Brain microvascular endothelial cell (primary cell): ENCODE measurements around the gene SMAD3.

Experiments used
- DNase-seq: peaks from one replicate; pipeline ENCODE4 v3.0.0-alpha.2; 2020
- H3K27ac ChIP-seq: fragments of 250-450 bp; sonication (Bioruptor Pico); 2 replicates; pipeline ENCODE4 v1.5.1; 2020; ENCODE audit warnings: mild to moderate bottlenecking, moderate library complexity
- H3K27me3 ChIP-seq: fragments of 250-450 bp; sonication (Bioruptor Pico); replicated peaks from 2 replicates; pipeline ENCODE4 v1.5.1; 2020; ENCODE audit warnings: mild to moderate bottlenecking
- H3K36me3 ChIP-seq: fragments of 250-450 bp; sonication (Bioruptor Pico); replicated peaks from 2 replicates; pipeline ENCODE4 v1.5.1; 2020; ENCODE audit warnings: mild to moderate bottlenecking
- H3K4me3 ChIP-seq: 2 replicates; pipeline ENCODE4 v1.5.1; 2011; ENCODE audit warnings: low read depth, mild to moderate bottlenecking, control low read depth, low read length, moderate library complexity
- in situ Hi-C: cut with HindIII; loops from 2 replicates; pipeline ENCODE4 v1.10.0; 2017; ENCODE audit warnings: low sequenced_read_pairs, low pct_ligation_motif_present
- TF ChIP-seq, protein P1 (sequence below): IDR thresholded peaks from 2 replicates; pipeline ENCODE4 v1.5.1; 2011; ENCODE audit warnings: low read depth, mild to moderate bottlenecking, moderate library complexity, low read length, control low read depth, inconsistent platforms; ENCODE audit errors: missing control alignments

SMAD3 gene

GRCh38 chr15:67080900-67081431, 15.6 kb downstream of the SMAD3 start:
- TF ChIP-seq, protein P1, sequence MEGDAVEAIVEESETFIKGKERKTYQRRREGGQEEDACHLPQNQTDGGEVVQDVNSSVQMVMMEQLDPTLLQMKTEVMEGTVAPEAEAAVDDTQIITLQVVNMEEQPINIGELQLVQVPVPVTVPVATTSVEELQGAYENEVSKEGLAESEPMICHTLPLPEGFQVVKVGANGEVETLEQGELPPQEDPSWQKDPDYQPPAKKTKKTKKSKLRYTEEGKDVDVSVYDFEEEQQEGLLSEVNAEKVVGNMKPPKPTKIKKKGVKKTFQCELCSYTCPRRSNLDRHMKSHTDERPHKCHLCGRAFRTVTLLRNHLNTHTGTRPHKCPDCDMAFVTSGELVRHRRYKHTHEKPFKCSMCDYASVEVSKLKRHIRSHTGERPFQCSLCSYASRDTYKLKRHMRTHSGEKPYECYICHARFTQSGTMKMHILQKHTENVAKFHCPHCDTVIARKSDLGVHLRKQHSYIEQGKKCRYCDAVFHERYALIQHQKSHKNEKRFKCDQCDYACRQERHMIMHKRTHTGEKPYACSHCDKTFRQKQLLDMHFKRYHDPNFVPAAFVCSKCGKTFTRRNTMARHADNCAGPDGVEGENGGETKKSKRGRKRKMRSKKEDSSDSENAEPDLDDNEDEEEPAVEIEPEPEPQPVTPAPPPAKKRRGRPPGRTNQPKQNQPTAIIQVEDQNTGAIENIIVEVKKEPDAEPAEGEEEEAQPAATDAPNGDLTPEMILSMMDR: peak; percentile 31
- H3K27ac ChIP-seq: peak overlapping the region; percentile 77
- no peaks in the 10 kb centered on the region for H3K27me3 ChIP-seq
- peaks cover 53% of the 10 kb centered on the region for H3K36me3 ChIP-seq
- in situ Hi-C loops: no loop called here
- peak; percentile 76 for DNase-seq
- no peak overlapping the region for H3K4me3 ChIP-seq

- DNase-seq: no peak
- in situ Hi-C loops: no loop called here
- Histone ChIP-seq H3K4me3 (no peak overlapping the region), H3K27me3 (no peaks in the 10 kb centered on the region), H3K36me3 (peaks cover 49% of the 10 kb centered on the region), H3K27ac (peak overlapping the region; percentile 77)
- TF ChIP-seq, protein P1: no peak
Observed at GRCh38 chr15:67082007-67082536, 16.7 kb downstream of the SMAD3 start.

DNA sequence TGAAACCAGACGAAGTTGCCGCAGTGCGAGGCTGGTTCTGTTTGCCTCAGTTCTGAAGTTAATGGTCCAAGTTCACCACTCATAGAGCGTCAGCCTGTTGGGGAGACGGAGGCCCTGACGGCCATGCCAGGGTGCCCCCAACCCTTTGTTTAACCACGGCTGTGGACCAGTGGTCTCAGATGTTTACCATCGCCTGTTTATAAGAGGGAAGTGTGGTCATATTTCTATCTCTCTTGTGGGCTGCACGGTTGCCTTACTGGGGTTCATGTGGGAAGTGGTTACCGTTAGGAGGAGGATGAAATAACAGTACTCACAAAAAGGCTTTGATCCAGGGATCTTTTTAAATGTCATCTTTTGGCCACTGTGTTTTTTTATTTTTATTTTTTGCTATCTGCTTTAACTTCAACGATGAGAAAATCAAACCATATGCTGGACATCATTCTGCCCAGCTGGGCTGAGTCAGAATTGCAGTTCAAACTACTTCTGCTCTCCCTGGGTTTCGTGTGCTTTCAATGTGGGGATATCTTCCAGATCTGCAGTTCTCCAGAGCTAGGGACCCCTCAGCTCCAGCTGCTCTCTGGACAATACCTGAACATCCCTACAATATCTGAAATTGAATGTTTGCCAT, 17.8 kb downstream of the SMAD3 start:
- Histone ChIP-seq H3K36me3 (peaks cover 51% of the 10 kb centered on the region), H3K4me3 (no peak overlapping the region), H3K27me3 (no peaks in the 10 kb centered on the region), H3K27ac (peak overlapping the region; percentile 77)
- TF ChIP-seq, protein P1: peak; percentile 8
- no peak for DNase-seq
- in situ Hi-C loops: no loop called here

DNA sequence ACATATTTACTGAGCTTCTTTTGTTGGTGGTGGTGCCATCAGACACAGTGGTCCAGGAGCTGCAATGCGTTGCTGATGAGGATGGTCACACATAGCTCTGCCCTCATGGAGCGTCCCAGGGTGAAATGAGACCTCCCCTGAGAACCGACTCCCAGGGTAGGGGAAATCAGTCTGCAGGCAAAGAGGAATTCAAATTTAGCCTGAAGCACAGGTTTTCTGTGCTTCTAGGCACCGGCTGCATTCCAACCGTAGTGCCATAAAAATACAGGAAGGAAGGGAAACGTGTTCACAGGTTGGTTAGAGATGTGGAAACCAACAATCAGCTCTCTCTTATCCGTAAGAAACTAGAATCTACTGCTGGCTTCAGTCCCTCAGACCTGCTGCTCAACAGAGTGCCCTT, 19.2 kb downstream of the SMAD3 start:
- in situ Hi-C loops: no loop called here
- no peak for DNase-seq
- Histone ChIP-seq H3K4me3 (no peak overlapping the region), H3K27me3 (no peaks in the 10 kb centered on the region), H3K27ac (peak overlapping the region; percentile 15), H3K36me3 (peaks cover 48% of the 10 kb centered on the region)
- TF ChIP-seq, protein P1: no peak

DNA sequence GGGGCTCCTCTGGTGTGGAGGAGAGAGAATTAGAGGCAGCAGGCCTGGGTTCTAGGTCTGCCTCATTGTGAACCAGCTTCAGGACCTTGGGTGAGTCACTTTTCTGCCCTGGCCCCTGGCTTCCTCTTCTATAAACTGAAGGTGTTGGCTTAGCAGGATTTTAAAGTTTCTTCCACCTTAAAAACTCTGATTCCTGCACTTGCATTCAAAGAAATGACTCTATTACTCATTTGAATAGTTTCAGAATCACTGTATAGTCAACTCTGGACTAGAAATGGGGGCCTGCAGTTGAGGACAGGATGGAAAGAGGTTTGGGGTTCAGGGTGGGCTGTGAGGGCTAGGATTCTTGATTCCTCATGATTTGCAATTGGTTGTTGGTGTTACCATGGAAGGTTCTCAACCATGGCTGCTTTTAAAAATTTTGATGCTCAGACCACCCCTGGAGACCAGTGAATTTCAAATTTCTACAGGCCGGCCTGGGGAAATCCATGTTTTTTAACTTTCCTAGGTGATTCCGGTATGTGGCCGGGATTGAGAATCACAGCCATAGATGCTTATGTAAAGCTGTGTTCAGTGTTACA, 19.9 kb downstream of the SMAD3 start:
- peak overlapping the region; percentile 15 for H3K27ac ChIP-seq
- TF ChIP-seq, protein P1: no peak
- peaks cover 47% of the 10 kb centered on the region for H3K36me3 ChIP-seq
- no peak overlapping the region for H3K4me3 ChIP-seq
- DNase-seq: no peak
- H3K27me3 ChIP-seq: no peaks in the 10 kb centered on the region
- in situ Hi-C loops: no loop called here
